Measurements from ENCODE around the gene SAMHD1. TPM values are rescaled to one million over a fixed set of nuclear protein-coding genes. Genes with fewer than 3 reads are reported as not detected.

Gene SAMHD1
- total RNA-seq, 2 donors from 2014 or later: 24.0 to 35.6 TPM

DNA sequence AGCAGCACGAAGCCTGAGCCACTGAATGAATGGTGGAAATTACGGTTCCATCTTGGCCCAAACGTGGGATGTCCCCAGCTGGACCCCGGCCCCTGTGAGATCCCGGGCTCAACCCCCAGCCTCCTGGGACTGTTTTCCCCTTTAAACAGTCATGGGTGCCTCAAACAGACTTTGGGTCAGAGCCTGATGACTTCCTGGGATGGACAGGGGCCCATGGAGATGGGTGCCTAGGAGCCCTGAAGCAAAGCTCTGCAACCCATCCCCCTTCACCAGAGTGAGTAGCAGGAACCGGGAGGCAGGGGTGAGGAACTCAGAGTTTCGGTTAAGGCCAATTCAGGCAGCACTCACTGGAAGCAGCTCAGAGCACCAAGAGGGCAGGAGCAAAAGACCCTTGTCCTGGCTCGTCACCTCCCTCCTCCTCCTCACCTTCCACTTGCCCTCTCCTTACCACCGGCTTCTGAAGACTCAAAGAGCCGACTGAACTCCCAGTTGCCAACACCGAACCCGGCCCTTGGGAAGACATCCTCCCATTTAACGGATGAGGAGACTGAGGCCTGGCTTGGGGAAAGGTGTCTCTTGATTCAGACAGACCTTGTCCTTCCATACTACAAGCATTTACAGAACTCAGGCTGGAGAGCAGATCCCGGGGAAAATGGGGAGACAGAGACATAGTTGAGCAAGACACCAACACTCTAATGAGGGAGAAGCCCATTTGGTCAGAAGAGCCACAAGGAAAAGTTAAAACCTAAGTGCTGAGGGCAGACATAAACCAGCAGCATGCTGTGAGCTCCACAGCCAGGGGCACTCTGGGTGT, 90.5 kb downstream of the SAMHD1 start:
- TF ChIP-seq, protein P1, sequence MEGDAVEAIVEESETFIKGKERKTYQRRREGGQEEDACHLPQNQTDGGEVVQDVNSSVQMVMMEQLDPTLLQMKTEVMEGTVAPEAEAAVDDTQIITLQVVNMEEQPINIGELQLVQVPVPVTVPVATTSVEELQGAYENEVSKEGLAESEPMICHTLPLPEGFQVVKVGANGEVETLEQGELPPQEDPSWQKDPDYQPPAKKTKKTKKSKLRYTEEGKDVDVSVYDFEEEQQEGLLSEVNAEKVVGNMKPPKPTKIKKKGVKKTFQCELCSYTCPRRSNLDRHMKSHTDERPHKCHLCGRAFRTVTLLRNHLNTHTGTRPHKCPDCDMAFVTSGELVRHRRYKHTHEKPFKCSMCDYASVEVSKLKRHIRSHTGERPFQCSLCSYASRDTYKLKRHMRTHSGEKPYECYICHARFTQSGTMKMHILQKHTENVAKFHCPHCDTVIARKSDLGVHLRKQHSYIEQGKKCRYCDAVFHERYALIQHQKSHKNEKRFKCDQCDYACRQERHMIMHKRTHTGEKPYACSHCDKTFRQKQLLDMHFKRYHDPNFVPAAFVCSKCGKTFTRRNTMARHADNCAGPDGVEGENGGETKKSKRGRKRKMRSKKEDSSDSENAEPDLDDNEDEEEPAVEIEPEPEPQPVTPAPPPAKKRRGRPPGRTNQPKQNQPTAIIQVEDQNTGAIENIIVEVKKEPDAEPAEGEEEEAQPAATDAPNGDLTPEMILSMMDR (IDR thresholded peaks at IDR 0.05): no peak
- Histone ChIP-seq H3K9ac (ENCODE audit: low read depth in 2 of 2, low read length in 2 of 2) (peak overlapping the region in 1 of 2 donors; percentile 35), H3K4me3 (no peak overlapping the region), H3K4me1 (peaks cover 16% of the 10 kb centered on the region), H3K9me3 (no peaks in the 10 kb centered on the region), H3K36me3 (no peaks in the 10 kb centered on the region), H3K27ac (peak overlapping the region; percentile 74), H3K27me3 (no peaks in the 10 kb centered on the region)
- no peak for DNase-seq
- intact Hi-C loops (cut with DNase I): no loop called here

DNA sequence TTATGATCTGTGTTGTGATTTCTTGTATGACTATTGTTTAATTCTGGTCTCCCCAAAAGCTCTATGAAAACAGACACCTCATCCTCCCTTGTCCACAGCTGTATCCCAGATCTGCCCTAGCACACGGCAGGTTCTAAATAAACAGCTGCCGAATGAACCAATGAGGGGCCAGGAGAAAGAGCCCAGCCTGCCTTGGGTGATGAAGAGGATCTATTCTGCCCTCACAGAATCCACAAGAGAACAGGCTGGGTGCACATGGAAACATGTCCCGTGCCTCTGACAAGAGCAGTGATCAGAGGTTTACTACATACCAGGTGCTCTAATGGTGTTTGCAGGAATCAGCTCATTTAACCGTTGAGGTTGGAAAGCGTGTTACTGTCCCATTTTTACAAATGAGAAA, 91.2 kb downstream of the SAMHD1 start:
- H3K36me3 ChIP-seq: no peaks in the 10 kb centered on the region
- DNase-seq: no peak
- no peak overlapping the region for H3K27ac ChIP-seq
- H3K9ac ChIP-seq (ENCODE audit: low read depth in 2 of 2, low read length in 2 of 2): no peak overlapping the region
- intact Hi-C loops (cut with DNase I): no loop called here
- no peaks in the 10 kb centered on the region for H3K9me3 ChIP-seq
- TF ChIP-seq, protein P1 (IDR thresholded peaks at IDR 0.05): no peak
- H3K27me3 ChIP-seq: no peaks in the 10 kb centered on the region
- H3K4me3 ChIP-seq: no peak overlapping the region
- H3K4me1 ChIP-seq: peaks cover 16% of the 10 kb centered on the region

GRCh38 chr20:36859700-36860330, 91.7 kb downstream of the SAMHD1 start:
- Histone ChIP-seq H3K9me3 (no peaks in the 10 kb centered on the region), H3K27ac (no peak overlapping the region), H3K4me1 (peaks cover 16% of the 10 kb centered on the region), H3K36me3 (no peaks in the 10 kb centered on the region), H3K9ac (ENCODE audit: low read depth in 2 of 2, low read length in 2 of 2) (no peak overlapping the region), H3K4me3 (no peak overlapping the region), H3K27me3 (no peaks in the 10 kb centered on the region)
- no peak for DNase-seq
- TF ChIP-seq, protein P1 (IDR thresholded peaks at IDR 0.05): no peak
- intact Hi-C loops (cut with DNase I): no loop called here

- H3K9ac ChIP-seq (ENCODE audit: low read depth in 2 of 2, low read length in 2 of 2): no peak overlapping the region
- intact Hi-C loops (cut with DNase I): no loop called here
Measured at GRCh38 chr20:36859282-36859555, 92.3 kb downstream of the SAMHD1 start.

DNA sequence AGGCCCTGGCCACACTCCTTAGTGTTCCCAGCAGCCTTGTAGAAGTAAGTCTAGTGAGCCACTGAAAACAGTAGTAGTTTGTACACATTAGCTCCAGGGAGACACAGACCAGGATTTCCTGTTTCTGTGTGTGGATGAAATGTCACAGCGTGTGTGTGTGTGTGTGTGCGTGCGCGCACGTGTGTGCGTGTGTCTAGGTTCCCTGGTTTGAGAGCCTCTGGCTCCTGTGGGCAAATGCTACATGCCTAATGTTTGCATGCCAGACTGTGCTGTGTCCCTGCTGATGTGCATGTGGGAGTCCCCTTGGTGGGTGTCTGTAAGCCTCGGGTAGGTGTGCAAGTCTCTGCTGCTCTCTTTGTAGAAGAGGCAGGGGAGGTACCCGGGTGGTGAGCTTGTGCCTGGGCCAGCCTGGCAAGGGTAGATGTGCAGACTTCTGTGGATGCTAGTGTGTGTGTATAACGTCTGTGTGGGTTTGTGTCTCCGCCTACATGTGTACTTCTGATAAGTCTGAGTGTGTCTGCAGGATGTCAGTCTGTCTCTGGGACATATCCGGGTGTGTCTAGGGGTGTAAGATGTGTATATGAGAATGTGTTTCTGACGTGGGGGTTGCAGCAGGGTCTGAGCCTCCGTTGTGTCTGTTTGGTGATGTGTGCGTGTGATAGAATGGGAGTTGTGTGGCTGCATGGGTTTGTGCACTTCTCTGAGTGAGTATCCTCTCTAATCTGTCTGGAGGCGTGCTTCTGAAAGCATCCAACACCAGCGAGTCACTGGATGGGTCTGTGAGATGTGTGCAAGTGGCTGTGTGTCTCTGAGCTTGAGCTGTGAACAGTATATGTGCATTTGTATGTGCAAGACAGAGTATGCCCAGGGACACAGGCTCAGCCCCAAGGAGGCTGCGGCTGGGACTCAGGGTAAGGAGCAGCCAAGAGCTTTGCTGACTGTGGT, 94.5 kb downstream of the SAMHD1 start:
- no peaks in the 10 kb centered on the region for H3K9me3 ChIP-seq
- no peaks in the 10 kb centered on the region for H3K27me3 ChIP-seq
- H3K27ac ChIP-seq: no peak overlapping the region
- intact Hi-C loops (cut with DNase I): no loop called here
- no peak overlapping the region for H3K4me3 ChIP-seq
- no peak overlapping the region for H3K9ac ChIP-seq (ENCODE audit: low read depth in 2 of 2, low read length in 2 of 2)
- peaks cover 9% of the 10 kb centered on the region for H3K4me1 ChIP-seq
- no peaks in the 10 kb centered on the region for H3K36me3 ChIP-seq
- no peak for DNase-seq
- TF ChIP-seq, protein P1 (IDR thresholded peaks at IDR 0.05): no peak

More at GRCh38 chr20:36859282-36859555, 92.3 kb downstream of the SAMHD1 start:
- Histone ChIP-seq H3K9me3 (no peaks in the 10 kb centered on the region), H3K4me1 (peaks cover 12% of the 10 kb centered on the region), H3K36me3 (no peaks in the 10 kb centered on the region), H3K27ac (no peak overlapping the region), H3K4me3 (no peak overlapping the region), H3K27me3 (no peaks in the 10 kb centered on the region)
- no peak for DNase-seq
- TF ChIP-seq, protein P1 (IDR thresholded peaks at IDR 0.05): no peak
